ENCODE measurements around the gene TES. TPM values are rescaled to one million over a fixed set of nuclear protein-coding genes. Genes with fewer than 3 reads are reported as not detected.

The TES gene
- total and polyA plus RNA-seq, 9 of the 15 experiments (the other 6 are each of a cell fraction or from before 2014, with no cell fraction given) = 20.7 to 61.6 (median 53.8) TPM

DNA sequence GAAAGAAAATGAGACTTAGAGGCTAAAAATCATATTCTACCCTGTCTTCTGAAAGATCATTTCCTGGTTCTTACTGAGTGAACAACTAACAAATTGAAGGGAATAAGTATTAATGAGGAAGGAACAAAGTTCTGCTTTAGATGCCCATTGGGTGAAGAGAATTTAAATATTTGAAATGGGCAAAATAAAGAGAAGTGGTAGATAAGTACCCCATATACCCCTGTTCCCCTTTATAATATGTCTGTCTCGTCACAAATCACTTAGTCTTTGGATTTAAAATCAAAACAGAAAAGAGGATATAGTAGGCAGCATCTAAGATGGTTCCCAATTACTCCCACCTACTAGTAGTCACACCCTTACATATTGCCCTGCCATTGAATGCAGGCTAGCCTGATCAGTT lies 13.2 kb downstream of the TES start (continued):
- TF ChIP-seq, protein P1, sequence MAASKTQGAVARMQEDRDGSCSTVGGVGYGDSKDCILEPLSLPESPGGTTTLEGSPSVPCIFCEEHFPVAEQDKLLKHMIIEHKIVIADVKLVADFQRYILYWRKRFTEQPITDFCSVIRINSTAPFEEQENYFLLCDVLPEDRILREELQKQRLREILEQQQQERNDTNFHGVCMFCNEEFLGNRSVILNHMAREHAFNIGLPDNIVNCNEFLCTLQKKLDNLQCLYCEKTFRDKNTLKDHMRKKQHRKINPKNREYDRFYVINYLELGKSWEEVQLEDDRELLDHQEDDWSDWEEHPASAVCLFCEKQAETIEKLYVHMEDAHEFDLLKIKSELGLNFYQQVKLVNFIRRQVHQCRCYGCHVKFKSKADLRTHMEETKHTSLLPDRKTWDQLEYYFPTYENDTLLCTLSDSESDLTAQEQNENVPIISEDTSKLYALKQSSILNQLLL (CRISPR knock-in tag; IDR thresholded peaks at IDR 0.05; ENCODE audit: borderline replicate concordance) = no peak
- no peak for TF ChIP-seq CBX2 (IDR thresholded peaks at IDR 0.05; ENCODE audit: insufficient read depth, low read length, poor library complexity, severe bottlenecking)

DNA sequence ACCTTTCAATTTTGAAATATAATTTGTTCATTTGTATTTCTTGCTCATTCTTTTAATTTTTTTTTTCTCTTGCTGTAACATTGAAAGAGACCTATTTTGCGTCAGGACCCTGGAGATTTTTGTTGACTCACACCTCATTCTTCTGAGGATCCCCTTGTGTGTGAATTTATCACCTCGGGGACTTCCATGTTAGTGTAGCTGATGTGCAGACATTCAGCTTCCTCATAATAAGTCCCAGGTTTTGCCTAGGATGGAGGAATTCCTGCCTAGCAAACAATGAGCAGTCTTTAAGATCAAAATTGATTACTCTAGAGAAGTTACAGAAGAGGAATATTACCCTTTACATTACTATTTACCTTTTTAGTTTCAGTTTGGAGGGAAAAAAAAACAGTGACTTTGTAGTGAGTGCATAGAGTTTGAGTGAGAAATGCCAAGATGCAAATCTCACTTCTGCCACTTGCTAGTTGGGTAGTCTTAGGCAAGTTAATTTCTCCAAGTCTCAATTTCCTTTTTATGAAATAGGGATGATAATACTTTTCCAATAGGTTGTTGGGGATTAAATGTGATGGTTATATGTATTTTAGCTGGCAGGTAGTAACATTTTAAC lies 14.3 kb downstream of the TES start:
- BruUV-seq (replicated peaks) = no TSS peak
- ATAC-seq (no peak), DNase-seq (ENCODE audit: extremely low read depth in 1 of 4, low spot score in 3 of 4) (no peak), FAIRE-seq (no peak)
- in situ Hi-C loops (cut with MboI) (no loop called here), intact Hi-C loops (cut with micrococcal nuclease) (no loop called here)
- ChIA-PET POLR2A (interaction anchor here (1.3 to 1.9 kb wide), 3 partner anchors 9 to 14 kb away, joined by 3 to 10 read pairs (median 4); partner anchors contain the start of gene TES), CTCF (ENCODE audit: low intra/inter-chr PET ratio) (no interaction called here)
- H4K20me1 ChIP-seq (replicated peaks; ENCODE audit: control insufficient read depth, insufficient read depth, low read length) = peaks cover 7% of the 10 kb centered on the region
- no peaks in the 10 kb centered on the region for H3K9me3 ChIP-seq (replicated peaks; ENCODE audit: control insufficient read depth, insufficient read depth, low read depth, low read length)
- no peaks in the 10 kb centered on the region for H3K27me3 ChIP-seq (ENCODE audit: control insufficient read depth in 2 of 2, insufficient read depth in 2 of 2, low read length in 2 of 2)
- H3K27ac ChIP-seq (ENCODE audit: extremely low read depth, low read depth, low read length) = no peak overlapping the region
- no peak overlapping the region for H3K4me2 ChIP-seq (ENCODE audit: insufficient read depth, low read length)
- H3K9ac ChIP-seq (ENCODE audit: insufficient read depth in 1 of 2, low read depth in 2 of 2, low read length in 2 of 2) = no peak overlapping the region
- peaks cover 62% of the 10 kb centered on the region for H3K79me2 ChIP-seq (ENCODE audit: control insufficient read depth, insufficient read depth, low read length)
- 39% methylated on average over 2 of the region's 2 CpGs for whole genome bisulfite sequencing (ENCODE audit: insufficient coverage, low coverage, missing lambda C conversion rate)
- H3K4me1 ChIP-seq (replicated peaks in 1 of 2; ENCODE audit: control insufficient read depth in 2 of 2, insufficient read depth in 2 of 2, low read length in 2 of 2) = peaks cover 0 to 8% of the 10 kb centered on the region in 2 experiments; a peak in 2 of 5 replicates
- no peak overlapping the region for H2AFZ ChIP-seq (ENCODE audit: low read depth, low read length)
- TF ChIP-seq SIN3A (IDR thresholded peaks at IDR 0.05; ENCODE audit: borderline replicate concordance in 2 of 2, control insufficient read depth in 1 of 2, low read depth in 2 of 2, low read length in 2 of 2) (no peak), KLF10 (CRISPR knock-in tag; IDR thresholded peaks at IDR 0.05) (no peak), TAF1 (IDR thresholded peaks at IDR 0.05; ENCODE audit: control insufficient read depth, extremely low read depth, insufficient read depth, low read length, severe bottlenecking) (no peak), SETDB1 (IDR thresholded peaks at IDR 0.05; ENCODE audit: low read length) (no peak)
- no peaks in the 10 kb centered on the region for H3K36me3 ChIP-seq (ENCODE audit: control insufficient read depth, insufficient read depth, low read length)
- no peaks in the 10 kb centered on the region for H3K9me1 ChIP-seq (ENCODE audit: control insufficient read depth, insufficient read depth, low read length)
- H3K4me3 ChIP-seq = no peak overlapping the region

Data from K562 (cell line).